Stimulated activated effector memory CD8-positive, alpha-beta T cell treated with anti-CD3 and anti-CD28 coated beads, Interleukin-12 subunit alpha, Interleukin-12 subunit beta, amount 100 ng/mL, for 72 hours (primary cell): ENCODE measurements around the gene CACNA2D4.

ENCODE experiments used
- ATAC-seq: fragments of 150-1000 bp; cut with Tn5 transposase; 2 replicates; pipeline ENCODE4 v1.10.0; 2021
- DNase-seq, 2 donors: peaks; one replicate each; pipeline ENCODE4 v3.0.0; 2021 to 2022; ENCODE audit warnings: low spot score in 2 of 2
- H3K27ac Mint-ChIP-seq: one replicate; pipeline ENCODE4 v1.8.0; 2022; ENCODE audit warnings: mild to moderate bottlenecking, mixed read lengths
- H3K36me3 Mint-ChIP-seq: one replicate; pipeline ENCODE4 v1.8.0; 2022; ENCODE audit warnings: mild to moderate bottlenecking, mixed read lengths
- H3K4me1 Mint-ChIP-seq: one replicate; pipeline ENCODE4 v1.8.0; 2022; ENCODE audit warnings: mixed read lengths
- H3K4me3 Mint-ChIP-seq: one replicate; pipeline ENCODE4 v1.8.0; 2022; ENCODE audit warnings: mild to moderate bottlenecking, mixed read lengths
- H3K9me3 Mint-ChIP-seq: one replicate; pipeline ENCODE4 v1.8.0; 2022; ENCODE audit warnings: mixed read lengths

The CACNA2D4 gene

DNA sequence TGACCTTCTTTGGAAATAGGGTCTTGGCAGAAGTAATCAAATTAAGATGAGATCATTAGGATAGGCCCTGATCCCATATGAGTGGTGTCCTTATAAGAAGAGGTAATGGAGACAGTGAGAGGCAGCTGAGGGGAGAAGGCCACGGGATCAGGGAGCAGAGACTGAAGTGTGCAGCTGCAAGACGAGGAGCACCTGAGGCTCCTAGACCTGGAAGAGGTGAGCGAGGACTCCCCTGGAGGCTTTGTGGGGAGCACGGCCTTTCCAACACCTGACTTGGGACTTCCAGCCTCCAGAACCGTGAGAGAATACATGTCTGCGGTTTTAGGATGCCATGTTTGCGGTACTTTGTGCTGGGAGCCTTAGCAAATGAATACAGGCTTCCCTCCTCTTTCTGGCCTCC, 60.6 kb downstream of the CACNA2D4 start:
- H3K4me3 Mint-ChIP-seq = no peak overlapping the region
- peaks cover 7% of the 10 kb centered on the region for H3K4me1 Mint-ChIP-seq
- ATAC-seq (no peak), DNase-seq (no peak)
- no peaks in the 10 kb centered on the region for H3K9me3 Mint-ChIP-seq
- H3K36me3 Mint-ChIP-seq = no peaks in the 10 kb centered on the region
- no peak overlapping the region for H3K27ac Mint-ChIP-seq

DNA sequence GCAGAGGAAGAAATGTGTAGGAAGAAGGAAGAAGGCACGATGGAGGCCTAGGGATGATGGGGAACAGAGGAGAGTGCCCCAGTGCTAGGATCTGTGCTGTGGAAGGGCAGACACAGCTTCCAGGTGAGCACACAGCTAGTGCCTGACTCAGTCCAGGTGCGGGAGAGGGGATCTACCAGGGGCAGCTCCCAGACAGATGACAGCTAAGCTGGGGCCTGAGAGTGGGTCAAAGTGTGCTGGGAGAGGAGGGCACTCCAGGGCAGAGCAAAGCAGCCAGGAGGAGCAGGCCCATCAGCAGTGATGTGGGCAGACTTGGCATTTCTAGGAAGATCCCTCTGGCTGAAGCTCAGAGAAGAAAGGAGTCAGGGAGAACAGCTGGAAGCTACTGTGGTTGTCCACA, 61.4 kb downstream of the CACNA2D4 start:
- no peak for ATAC-seq
- Mint-ChIP-seq H3K36me3 (no peaks in the 10 kb centered on the region), H3K4me3 (no peak overlapping the region), H3K4me1 (peaks cover 7% of the 10 kb centered on the region), H3K27ac (no peak overlapping the region), H3K9me3 (no peaks in the 10 kb centered on the region)
- no peak for DNase-seq

DNA sequence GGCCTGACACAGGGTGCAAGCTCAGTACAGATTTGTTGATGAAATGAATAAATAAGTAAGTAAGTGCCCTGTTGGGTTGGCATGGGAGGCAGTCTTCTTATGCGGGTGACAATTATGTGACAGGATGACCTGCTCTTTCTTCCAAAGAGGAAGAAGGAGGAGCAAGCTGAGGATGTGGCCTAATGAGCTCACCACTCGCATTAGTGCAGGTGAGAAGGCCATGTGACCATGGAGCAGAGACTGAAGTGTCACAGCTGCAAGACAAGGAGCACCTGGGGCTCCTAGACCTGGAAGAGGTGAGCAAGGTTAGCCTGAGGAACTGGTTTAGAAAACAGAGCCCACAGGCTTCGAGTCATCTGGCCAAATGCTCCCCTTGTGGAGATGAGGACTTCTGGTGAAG, 63.2 kb downstream of the CACNA2D4 start:
- Mint-ChIP-seq H3K27ac (peak overlapping the region; percentile 50), H3K36me3 (no peaks in the 10 kb centered on the region), H3K4me3 (no peak overlapping the region), H3K9me3 (no peaks in the 10 kb centered on the region), H3K4me1 (peaks cover 12% of the 10 kb centered on the region)
- ATAC-seq = no peak
- DNase-seq = no peak

DNA sequence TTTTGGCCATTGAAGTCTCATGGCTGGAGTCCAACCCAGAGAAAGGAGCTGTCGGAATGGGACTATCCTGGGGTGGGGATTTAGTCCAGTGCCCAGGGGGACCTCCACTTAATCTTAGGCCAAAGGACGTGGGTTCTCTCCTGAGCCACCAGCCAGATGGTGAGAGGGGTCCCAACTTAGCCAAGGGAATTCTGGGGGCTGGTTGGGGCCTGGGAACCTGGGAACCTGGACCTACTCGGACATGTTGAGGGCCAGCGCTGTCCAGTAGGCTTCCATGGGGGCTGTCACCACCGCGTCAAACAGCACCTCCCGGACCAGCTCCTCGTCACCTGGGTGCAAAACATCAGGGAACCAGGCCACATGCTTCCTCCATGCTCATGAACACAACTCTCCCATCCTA, 64.7 kb downstream of the CACNA2D4 start:
- no peak overlapping the region for H3K27ac Mint-ChIP-seq
- no peak overlapping the region for H3K4me3 Mint-ChIP-seq
- ATAC-seq (no peak), DNase-seq (no peak)
- H3K9me3 Mint-ChIP-seq = no peaks in the 10 kb centered on the region
- H3K4me1 Mint-ChIP-seq = peaks cover 12% of the 10 kb centered on the region
- H3K36me3 Mint-ChIP-seq = no peaks in the 10 kb centered on the region

- Mint-ChIP-seq H3K27ac (no peak overlapping the region), H3K9me3 (no peaks in the 10 kb centered on the region), H3K4me3 (no peak overlapping the region), H3K4me1 (peaks cover 12% of the 10 kb centered on the region), H3K36me3 (no peaks in the 10 kb centered on the region)
- DNase-seq (no peak), ATAC-seq (no peak)
These were observed 66.4 kb downstream of the CACNA2D4 start for GRCh38 chr12:1852076-1852475.

DNA sequence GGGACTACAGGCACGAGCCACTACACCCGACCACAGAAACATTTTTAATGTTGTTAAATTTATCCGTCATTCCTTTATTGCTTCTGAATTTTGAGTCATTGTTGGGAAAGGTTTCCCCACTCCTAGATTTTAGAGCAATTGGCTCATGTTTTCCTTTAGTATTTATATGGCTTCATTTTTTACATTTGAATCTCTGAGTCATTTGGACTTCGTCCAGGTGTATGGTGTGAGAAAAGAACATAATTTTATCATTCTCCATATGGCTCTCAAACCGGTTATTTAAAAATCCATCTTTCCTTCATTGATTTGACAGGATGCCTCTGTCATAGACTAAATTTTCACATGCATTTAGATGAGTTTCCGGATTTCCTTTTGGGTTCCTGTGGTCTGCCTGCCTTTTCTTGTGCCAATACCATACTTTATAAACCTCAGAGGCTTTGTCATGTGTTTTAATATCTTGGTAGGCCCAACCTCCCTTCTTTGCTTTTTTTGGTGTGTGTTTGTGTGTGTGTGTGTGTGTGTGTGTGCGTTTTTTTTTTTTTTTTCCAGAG, 67.2 kb downstream of the CACNA2D4 start:
- DNase-seq = no peak
- Mint-ChIP-seq H3K4me1 (peaks cover 12% of the 10 kb centered on the region), H3K9me3 (no peaks in the 10 kb centered on the region)

DNA sequence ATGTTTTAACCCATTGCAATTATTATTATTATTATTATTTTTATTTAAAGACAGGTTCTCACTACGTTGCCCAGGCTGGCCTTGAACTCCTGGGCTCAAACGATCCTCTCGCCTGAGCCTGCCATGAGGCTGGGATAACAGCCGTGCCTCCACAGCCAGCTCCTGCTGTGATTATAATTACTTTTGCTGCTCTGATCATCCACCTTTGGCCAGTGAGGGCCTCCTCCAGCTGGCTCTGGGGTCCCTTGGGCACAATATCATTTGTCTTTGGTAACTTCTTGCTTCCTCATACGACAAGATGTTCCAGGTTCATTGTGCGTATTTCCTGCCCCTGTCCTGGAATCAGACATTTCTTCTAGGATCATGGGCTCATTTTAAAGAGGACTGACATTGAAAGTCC, 69.7 kb downstream of the CACNA2D4 start:
- peaks cover 6% of the 10 kb centered on the region for H3K4me1 Mint-ChIP-seq
- peak overlapping the region; percentile 48 for H3K27ac Mint-ChIP-seq
- DNase-seq = no peak
- H3K36me3 Mint-ChIP-seq = no peaks in the 10 kb centered on the region
- no peaks in the 10 kb centered on the region for H3K9me3 Mint-ChIP-seq
- H3K4me3 Mint-ChIP-seq = no peak overlapping the region
- ATAC-seq = no peak

More for the DNA sequence above, 67.2 kb downstream of the CACNA2D4 start:
- H3K4me3 Mint-ChIP-seq = no peak overlapping the region
- no peak for ATAC-seq
- H3K27ac Mint-ChIP-seq = no peak overlapping the region
- no peaks in the 10 kb centered on the region for H3K36me3 Mint-ChIP-seq

DNA sequence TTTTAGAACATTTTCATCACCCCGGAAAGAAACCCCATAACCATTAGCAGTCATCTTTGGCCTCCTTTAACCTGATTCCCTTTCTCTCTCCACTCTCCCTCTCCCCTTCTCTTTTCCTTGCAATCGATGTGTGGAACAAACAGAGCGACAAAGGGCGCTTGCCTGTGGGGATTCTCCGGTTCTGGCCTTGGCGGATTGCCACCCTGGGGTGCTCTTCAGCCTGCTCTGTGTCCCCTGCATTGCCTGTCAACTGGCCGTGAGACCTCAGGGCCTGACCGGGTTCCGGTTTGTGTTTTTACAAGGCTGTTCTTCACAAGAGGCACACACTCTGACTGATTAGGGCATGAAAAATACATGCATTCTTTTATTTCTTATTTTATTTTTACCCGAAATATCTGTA, 70.3 kb downstream of the CACNA2D4 start:
- Mint-ChIP-seq H3K9me3 (no peaks in the 10 kb centered on the region), H3K27ac (peak overlapping the region; percentile 48), H3K4me3 (no peak overlapping the region), H3K36me3 (no peaks in the 10 kb centered on the region), H3K4me1 (peaks cover 6% of the 10 kb centered on the region)
- ATAC-seq (no peak), DNase-seq (no peak)

DNA sequence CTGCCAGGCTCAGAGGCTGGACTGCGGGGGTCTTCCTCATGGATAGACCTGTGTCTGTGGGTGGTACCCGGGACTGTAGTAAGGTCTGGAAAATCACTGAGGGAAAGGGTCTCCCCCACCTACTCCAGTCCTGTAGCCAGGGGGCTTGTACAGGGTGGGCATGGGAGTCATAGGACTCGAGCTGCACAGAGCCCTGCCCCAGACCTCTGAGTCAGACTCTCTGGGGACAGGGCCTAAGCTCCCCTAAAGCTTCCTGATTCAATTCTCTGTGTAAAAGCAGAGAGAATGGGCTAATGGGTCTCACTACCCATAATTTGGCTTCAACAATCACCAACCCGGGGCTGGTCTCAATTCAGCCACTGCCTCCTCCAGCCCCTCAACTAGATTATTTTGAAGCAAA, 71.0 kb downstream of the CACNA2D4 start:
- Mint-ChIP-seq H3K9me3 (no peaks in the 10 kb centered on the region), H3K4me1 (peaks cover 6% of the 10 kb centered on the region), H3K4me3 (no peak overlapping the region), H3K36me3 (no peaks in the 10 kb centered on the region), H3K27ac (no peak overlapping the region)
- DNase-seq (no peak), ATAC-seq (no peak)

DNA sequence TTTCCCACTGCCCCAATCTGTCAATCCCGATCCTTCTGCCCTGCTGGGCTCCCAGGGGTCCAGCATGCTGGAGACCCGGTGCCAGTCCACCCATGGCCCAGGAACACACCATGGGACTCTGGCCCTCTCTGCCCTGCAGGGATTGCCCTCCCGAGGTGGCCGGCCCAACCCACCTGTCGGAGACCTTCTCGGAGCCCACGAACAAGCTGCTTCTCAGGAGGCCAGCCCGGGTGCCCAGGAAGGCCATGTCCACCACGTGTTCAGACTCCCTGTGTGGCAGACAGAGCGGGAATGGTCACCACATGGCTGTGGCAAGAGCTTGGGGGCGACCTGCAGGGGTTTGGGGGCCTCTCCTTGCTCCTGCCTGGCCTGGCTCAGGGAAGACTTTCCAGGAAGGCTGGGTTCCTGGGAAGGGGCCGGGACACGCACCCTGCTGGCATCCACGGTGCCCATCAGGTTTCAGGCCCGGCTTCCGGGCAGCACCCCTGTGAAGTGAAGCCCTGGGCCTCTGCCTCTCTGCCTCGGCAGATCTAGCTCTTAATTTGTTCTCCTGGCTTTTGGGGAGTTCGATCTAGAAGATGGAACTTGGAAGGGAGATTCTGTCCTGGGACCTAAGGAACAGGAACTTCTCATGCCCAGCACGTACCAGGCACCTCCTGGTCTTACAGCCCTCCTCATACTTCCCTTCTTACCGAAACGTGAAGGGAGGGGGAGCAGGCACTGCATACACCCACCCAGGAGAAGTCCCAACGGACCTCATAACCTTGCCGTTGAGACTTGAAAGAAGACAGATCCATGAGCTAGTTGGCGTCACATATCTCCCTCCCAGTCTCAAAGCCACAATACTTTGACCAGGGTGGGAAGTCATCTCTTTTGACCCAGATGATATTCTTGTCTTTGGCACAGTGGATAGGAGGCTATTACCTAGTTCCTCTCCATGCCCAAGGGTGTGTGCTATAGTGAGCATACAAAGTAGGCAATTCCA, 71.7 kb downstream of the CACNA2D4 start:
- ATAC-seq (no peak), DNase-seq (no peak)
- peak overlapping the region; percentile 34 for H3K27ac Mint-ChIP-seq
- H3K4me1 Mint-ChIP-seq = peaks cover 10% of the 10 kb centered on the region
- H3K9me3 Mint-ChIP-seq = no peaks in the 10 kb centered on the region
- H3K36me3 Mint-ChIP-seq = no peaks in the 10 kb centered on the region
- no peak overlapping the region for H3K4me3 Mint-ChIP-seq

- ATAC-seq (no peak), DNase-seq (no peak)
- peaks cover 10% of the 10 kb centered on the region for H3K4me1 Mint-ChIP-seq
- no peaks in the 10 kb centered on the region for H3K9me3 Mint-ChIP-seq
- no peak overlapping the region for H3K27ac Mint-ChIP-seq
- H3K4me3 Mint-ChIP-seq = no peak overlapping the region
- H3K36me3 Mint-ChIP-seq = no peaks in the 10 kb centered on the region
These were observed 72.6 kb downstream of the CACNA2D4 start for GRCh38 chr12:1845886-1846285.

GRCh38 chr12:1845427-1845826, 73.0 kb downstream of the CACNA2D4 start:
- Mint-ChIP-seq H3K9me3 (no peaks in the 10 kb centered on the region), H3K4me1 (peaks cover 10% of the 10 kb centered on the region), H3K27ac (no peak overlapping the region)

DNA sequence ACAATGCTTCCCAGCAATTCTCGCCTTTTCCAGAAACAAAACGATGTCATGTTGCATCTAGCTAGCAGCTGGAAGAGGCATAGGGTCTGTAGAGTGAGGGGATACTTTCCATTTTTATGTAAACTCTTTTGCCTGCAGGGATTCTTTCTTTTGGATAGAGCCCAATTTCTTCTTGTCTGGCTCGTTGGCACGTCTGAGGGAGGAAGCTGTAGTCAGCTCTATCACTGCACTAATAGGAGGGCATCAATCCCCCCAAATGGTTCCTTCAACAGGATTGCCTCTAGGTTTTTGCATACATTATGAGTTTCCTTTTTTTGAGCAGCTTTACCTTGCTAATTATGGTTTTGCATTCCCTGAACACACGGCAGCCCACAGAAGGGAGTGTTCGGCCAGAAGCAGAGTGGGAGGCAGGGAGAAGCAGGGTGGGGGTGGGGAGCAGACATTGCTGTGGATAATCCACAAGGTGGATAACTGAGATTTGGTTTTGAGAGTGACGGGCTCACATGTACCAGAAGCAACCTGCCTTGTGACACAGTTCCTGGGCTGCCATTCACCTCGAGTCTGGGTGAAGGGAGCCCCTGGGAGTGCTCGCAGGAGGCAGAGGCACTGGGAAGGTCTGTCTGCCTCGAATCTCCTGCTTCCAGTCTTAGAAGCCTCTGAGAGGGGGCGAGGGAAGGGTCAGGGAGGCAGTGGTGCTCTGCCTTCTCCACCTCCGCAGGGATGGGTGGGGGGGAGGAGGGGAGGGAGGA, 73.6 kb downstream of the CACNA2D4 start:
- Mint-ChIP-seq H3K27ac (no peak overlapping the region), H3K36me3 (no peaks in the 10 kb centered on the region), H3K4me3 (no peak overlapping the region), H3K4me1 (peaks cover 10% of the 10 kb centered on the region), H3K9me3 (no peaks in the 10 kb centered on the region)
- no peak for ATAC-seq
- no peak for DNase-seq

More at GRCh38 chr12:1845427-1845826, 73.0 kb downstream of the CACNA2D4 start:
- H3K36me3 Mint-ChIP-seq = no peaks in the 10 kb centered on the region
- no peak overlapping the region for H3K4me3 Mint-ChIP-seq
- no peak for DNase-seq
- ATAC-seq = no peak

GRCh38 chr12:1844223-1844622, 74.2 kb downstream of the CACNA2D4 start:
- ATAC-seq = no peak

GRCh38 chr12:1843641-1844005, 74.8 kb downstream of the CACNA2D4 start:
- ATAC-seq = no peak
- Mint-ChIP-seq H3K4me1 (peaks cover 10% of the 10 kb centered on the region), H3K36me3 (no peaks in the 10 kb centered on the region), H3K27ac (no peak overlapping the region), H3K9me3 (no peaks in the 10 kb centered on the region), H3K4me3 (no peak overlapping the region)
- DNase-seq = no peak

More at GRCh38 chr12:1844223-1844622, 74.2 kb downstream of the CACNA2D4 start:
- Mint-ChIP-seq H3K9me3 (no peaks in the 10 kb centered on the region), H3K36me3 (no peaks in the 10 kb centered on the region), H3K27ac (no peak overlapping the region), H3K4me1 (peaks cover 10% of the 10 kb centered on the region), H3K4me3 (no peak overlapping the region)
- no peak for DNase-seq
